GM19452 (cell line): ENCODE measurements around the gene DCLK1.

Experiments
- ATAC-seq: cut with Tn5 transposase; IDR thresholded peaks from one replicate; pipeline ENCODE4 v1.9.1; 2021; ENCODE audit not compliant: unreplicated experiment

DCLK1 gene

GRCh38 chr13:35871561-35871960 lies 259.6 kb downstream of the DCLK1 start:
- no peak for ATAC-seq

GRCh38 chr13:35866801-35867200 lies 264.4 kb downstream of the DCLK1 start:
- no peak for ATAC-seq

GRCh38 chr13:35865341-35866240 lies 265.6 kb downstream of the DCLK1 start:
- ATAC-seq, result no peak

- ATAC-seq, result no peak
These were observed 270.5 kb downstream of the DCLK1 start for GRCh38 chr13:35860661-35861060.

GRCh38 chr13:35859981-35860380 lies 271.2 kb downstream of the DCLK1 start:
- ATAC-seq, result no peak

- no peak for ATAC-seq
These were observed 272.5 kb downstream of the DCLK1 start for GRCh38 chr13:35858665-35859064.

- no peak for ATAC-seq
These were observed 273.4 kb downstream of the DCLK1 start for GRCh38 chr13:35857769-35858168.

- ATAC-seq, result no peak
These were observed 274.3 kb downstream of the DCLK1 start for GRCh38 chr13:35856721-35857364.

GRCh38 chr13:35856084-35856483 lies 275.1 kb downstream of the DCLK1 start:
- no peak for ATAC-seq

GRCh38 chr13:35855531-35856019 lies 275.6 kb downstream of the DCLK1 start:
- no peak for ATAC-seq

GRCh38 chr13:35854286-35854685 lies 276.9 kb downstream of the DCLK1 start:
- ATAC-seq, result no peak

- ATAC-seq, result no peak
These were observed 279.3 kb downstream of the DCLK1 start for GRCh38 chr13:35851881-35852280.

GRCh38 chr13:35851356-35851755 lies 279.8 kb downstream of the DCLK1 start:
- ATAC-seq, result no peak

GRCh38 chr13:35850569-35850968 lies 280.6 kb downstream of the DCLK1 start:
- no peak for ATAC-seq

GRCh38 chr13:35849256-35849644 lies 281.9 kb downstream of the DCLK1 start:
- no peak for ATAC-seq

GRCh38 chr13:35848336-35849255 lies 282.6 kb downstream of the DCLK1 start:
- no peak for ATAC-seq

GRCh38 chr13:35843272-35843671 lies 287.9 kb downstream of the DCLK1 start:
- no peak for ATAC-seq

- ATAC-seq, result no peak
These were observed 290.1 kb downstream of the DCLK1 start for GRCh38 chr13:35841060-35841521.

- no peak for ATAC-seq
These were observed 291.4 kb downstream of the DCLK1 start for GRCh38 chr13:35839806-35840205.

GRCh38 chr13:35838356-35838755 lies 292.8 kb downstream of the DCLK1 start:
- ATAC-seq, result no peak

GRCh38 chr13:35836446-35836845 lies 294.7 kb downstream of the DCLK1 start:
- ATAC-seq, result no peak
